ENCODE data around the gene KIF26A. TPM values are rescaled to one million over a fixed set of nuclear protein-coding genes. Genes with fewer than 3 reads are reported as not detected.
A peak's percentile ranks its signal among the peaks of the same experiment; 100 is the strongest.

KIF26A gene
- total RNA-seq, 1 experiment from 2014 or later, result 5.5 TPM

- no peak overlapping the region for H3K4me3 ChIP-seq (ENCODE audit: low read depth, low read length)
- POLR2A ChIA-PET, result no interaction called here
- H3K4me1 ChIP-seq, result peaks cover 13% of the 10 kb centered on the region
- peaks cover 16% of the 10 kb centered on the region for H3K9me3 ChIP-seq
- H3K27me3 ChIP-seq (replicated peaks; ENCODE audit: control insufficient read depth, insufficient read depth, low read length), result no peaks in the 10 kb centered on the region
- H3K36me3 ChIP-seq (ENCODE audit: control insufficient read depth, insufficient read depth, low read length), result no peaks in the 10 kb centered on the region
- Mint-ChIP-seq H3K4me3 (ENCODE audit: unreplicated experiment) (no peak overlapping the region), H3K27ac (ENCODE audit: unreplicated experiment) (no peak overlapping the region), H3K9me3 (ENCODE audit: unreplicated experiment) (peaks cover 27% of the 10 kb centered on the region), H3K27me3 (ENCODE audit: insufficient read depth, unreplicated experiment) (no peaks in the 10 kb centered on the region), H3K36me3 (ENCODE audit: insufficient read depth, unreplicated experiment) (no peaks in the 10 kb centered on the region), H3K4me1 (ENCODE audit: low read depth, unreplicated experiment) (no peaks in the 10 kb centered on the region)
- BruUV-seq (replicated peaks), result no TSS peak
- intact Hi-C loops (cut with micrococcal nuclease; ENCODE audit: unreplicated experiment), result no loop called here
- CTCF ChIA-PET, result no interaction called here
- TF ChIP-seq CTCF (IDR thresholded peaks at IDR 0.05; ENCODE audit: insufficient read depth in 1 of 2, low read depth in 1 of 2, low read length in 1 of 2, severe bottlenecking in 1 of 2, unreplicated experiment in 1 of 2), result no peak
- peak in 1 of 2 experiments; percentile 26 for DNase-seq
Observed at GRCh38 chr14:104120281-104120741, 18.1 kb upstream of the KIF26A start.

- no peaks in the 10 kb centered on the region for H3K27me3 Mint-ChIP-seq (ENCODE audit: insufficient read depth, unreplicated experiment)
Observed at GRCh38 chr14:104121142-104121541, 17.2 kb upstream of the KIF26A start.

GRCh38 chr14:104123879-104124278 lies 14.5 kb upstream of the KIF26A start:
- CTCF ChIA-PET, result no interaction called here
- POLR2A ChIA-PET, result no interaction called here
- H3K9me3 ChIP-seq, result peaks cover 20% of the 10 kb centered on the region

More at GRCh38 chr14:104121142-104121541, 17.2 kb upstream of the KIF26A start:
- H3K4me3 ChIP-seq (ENCODE audit: low read depth, low read length), result no peak overlapping the region
- no peaks in the 10 kb centered on the region for H3K4me1 Mint-ChIP-seq (ENCODE audit: low read depth, unreplicated experiment)
- no peak for DNase-seq
- no peaks in the 10 kb centered on the region for H3K36me3 Mint-ChIP-seq (ENCODE audit: insufficient read depth, unreplicated experiment)
- intact Hi-C loops (cut with micrococcal nuclease; ENCODE audit: unreplicated experiment), result no loop called here
- H3K9me3 Mint-ChIP-seq (ENCODE audit: unreplicated experiment), result peaks cover 34% of the 10 kb centered on the region
- H3K9me3 ChIP-seq, result peaks cover 20% of the 10 kb centered on the region
- H3K4me1 ChIP-seq, result peaks cover 10% of the 10 kb centered on the region
- no TSS peak for BruUV-seq (replicated peaks)
- no peak overlapping the region for H3K27ac Mint-ChIP-seq (ENCODE audit: unreplicated experiment)
- ChIA-PET CTCF (no interaction called here), POLR2A (no interaction called here)
- no peak overlapping the region for H3K4me3 Mint-ChIP-seq (ENCODE audit: unreplicated experiment)
- TF ChIP-seq CTCF (IDR thresholded peaks at IDR 0.05; ENCODE audit: insufficient read depth in 1 of 2, low read depth in 1 of 2, low read length in 1 of 2, severe bottlenecking in 1 of 2, unreplicated experiment in 1 of 2), result no peak
- no peaks in the 10 kb centered on the region for H3K36me3 ChIP-seq (ENCODE audit: control insufficient read depth, insufficient read depth, low read length)
- no peaks in the 10 kb centered on the region for H3K27me3 ChIP-seq (replicated peaks; ENCODE audit: control insufficient read depth, insufficient read depth, low read length)

More at GRCh38 chr14:104123879-104124278, 14.5 kb upstream of the KIF26A start:
- intact Hi-C loops (cut with micrococcal nuclease; ENCODE audit: unreplicated experiment), result no loop called here
- no TSS peak for BruUV-seq (replicated peaks)
- Mint-ChIP-seq H3K4me3 (ENCODE audit: unreplicated experiment) (no peak overlapping the region), H3K27me3 (ENCODE audit: insufficient read depth, unreplicated experiment) (peaks cover 3% of the 10 kb centered on the region), H3K27ac (ENCODE audit: unreplicated experiment) (no peak overlapping the region), H3K36me3 (ENCODE audit: insufficient read depth, unreplicated experiment) (no peaks in the 10 kb centered on the region), H3K4me1 (ENCODE audit: low read depth, unreplicated experiment) (no peaks in the 10 kb centered on the region), H3K9me3 (ENCODE audit: unreplicated experiment) (peaks cover 56% of the 10 kb centered on the region)
- no peak for DNase-seq
- no peaks in the 10 kb centered on the region for H3K4me1 ChIP-seq
- no peak for TF ChIP-seq CTCF (IDR thresholded peaks at IDR 0.05; ENCODE audit: insufficient read depth in 1 of 2, low read depth in 1 of 2, low read length in 1 of 2, severe bottlenecking in 1 of 2, unreplicated experiment in 1 of 2)
- H3K4me3 ChIP-seq (ENCODE audit: low read depth, low read length), result no peak overlapping the region
- no peaks in the 10 kb centered on the region for H3K27me3 ChIP-seq (replicated peaks; ENCODE audit: control insufficient read depth, insufficient read depth, low read length)
- H3K36me3 ChIP-seq (ENCODE audit: control insufficient read depth, insufficient read depth, low read length), result no peaks in the 10 kb centered on the region
